B cell (primary cell): ENCODE measurements around the gene BTNL8. TPM values are rescaled to one million over a fixed set of nuclear protein-coding genes. Genes with fewer than 3 reads are reported as not detected.

ENCODE experiments used
- ATAC-seq: fragments of 200-7000 bp; cut with Tn5 transposase; one replicate; pipeline ENCODE4 v1.10.0; 2021; ENCODE audit warnings: low read depth, mild to moderate bottlenecking, moderate number of reproducible peaks, moderate library complexity
- CTCF ChIA-PET: fragments of 350-600 bp; sonication (Branson Sonifier 250); formaldehyde crosslinking; loops from one replicate; lab custom pipeline; 2021; ENCODE audit warnings: antibody characterized with exemption, inconsistent platforms; lab: Charles Lee
- POLR2A ChIA-PET: fragments of 350-600 bp; sonication (Branson Sonifier 250); formaldehyde crosslinking; loops from one replicate; lab custom pipeline; 2021; ENCODE audit warnings: antibody characterized with exemption; lab: Charles Lee
- DNase-seq: peaks from one replicate; pipeline ENCODE4 v3.0.0; 2013
- H2AFZ ChIP-seq: 2 replicates; pipeline ENCODE4 v1.6.1; 2012; ENCODE audit warnings: mild to moderate bottlenecking, low read depth, low read length; ENCODE audit not compliant: insufficient read depth, poor library complexity, severe bottlenecking
- H3K27ac ChIP-seq, 2 donors: 1 replicate in 1 of 2; 2 replicates in 1 of 2; pipeline ENCODE4 v1.5.1; 2012 to 2013; ENCODE audit warnings: low read length in 2 of 2, mild to moderate bottlenecking in 2 of 2, moderate library complexity in 1 of 2
- H3K27me3 ChIP-seq, 4 experiments: fragments of 200-600 bp in 1 of 4; sonication (generic) in 1 of 4; replicated peaks in 1 of 4; 1 replicate in 2 of 4; 2 replicates in 2 of 4; pipeline versions ENCODE4 v1.6.1 to v1.7.0; 2013 to 2016; ENCODE audit warnings: low read length in 3 of 4, mild to moderate bottlenecking in 2 of 4, mixed read lengths in 1 of 4, moderate library complexity in 1 of 4; ENCODE audit not compliant: insufficient read depth in 4 of 4, control insufficient read depth in 3 of 4; ENCODE audit errors: control extremely low read depth in 1 of 4
- H3K36me3 ChIP-seq, 2 experiments: replicated peaks in 1 of 2; 1 replicate in 1 of 2; 2 replicates in 1 of 2; pipeline versions ENCODE4 v1.6.1 to v1.7.1; 2013; ENCODE audit warnings: low read length in 1 of 2; ENCODE audit not compliant: insufficient read depth in 2 of 2, control insufficient read depth in 1 of 2; ENCODE audit errors: control extremely low read depth in 1 of 2, extremely low read depth in 1 of 2
- H3K4me1 ChIP-seq, 2 donors: fragments of 200-600 bp in 1 of 2; sonication (generic) in 1 of 2; 1 replicate in 1 of 2; 2 replicates in 1 of 2; pipeline versions ENCODE4 v1.5.1 to v1.6.1; 2013 to 2017; ENCODE audit warnings: low read length in 2 of 2; ENCODE audit not compliant: control insufficient read depth in 2 of 2, insufficient read depth in 2 of 2
- H3K4me2 ChIP-seq: replicated peaks from 2 replicates; pipeline ENCODE3; 2012; ENCODE audit warnings: mild to moderate bottlenecking, low read depth, low read length; ENCODE audit not compliant: poor library complexity, severe bottlenecking
- H3K4me3 ChIP-seq, 5 experiments: fragments of 200-600 bp in 1 of 5; sonication (generic) in 1 of 5; 1 replicate in 3 of 5; 2 replicates in 2 of 5; pipeline versions ENCODE4 v1.5.1 to v1.7.0; 2011 to 2016; ENCODE audit warnings: low read length in 4 of 5, mild to moderate bottlenecking in 4 of 5, low read depth in 2 of 5, control low read depth in 1 of 5, moderate library complexity in 1 of 5; ENCODE audit not compliant: insufficient read depth in 1 of 5; ENCODE audit errors: control extremely low read depth in 1 of 5, extremely low read depth in 1 of 5
- H3K79me2 ChIP-seq: fragments of 200-600 bp; sonication (generic); one replicate; pipeline ENCODE4 v1.6.0; 2016; ENCODE audit warnings: low read length; ENCODE audit not compliant: control insufficient read depth, insufficient read depth
- H3K9ac ChIP-seq: fragments of 200-600 bp; sonication (generic); 2 replicates; pipeline ENCODE4 v1.6.1; 2017; ENCODE audit warnings: mild to moderate bottlenecking, low read length, moderate library complexity
- H3K9me3 ChIP-seq, 3 donors: one replicate each; pipeline versions ENCODE4 v1.6.1 to v1.7.1; 2013; ENCODE audit warnings: low read length in 2 of 3; ENCODE audit not compliant: control insufficient read depth in 2 of 3, insufficient read depth in 1 of 3; ENCODE audit errors: control extremely low read depth in 1 of 3
- H4K20me1 ChIP-seq: 2 replicates; pipeline ENCODE4 v1.6.0; 2012; ENCODE audit warnings: mild to moderate bottlenecking, low read length; ENCODE audit not compliant: insufficient read depth, control insufficient read depth, poor library complexity, severe bottlenecking
- H3K27ac Mint-ChIP-seq: one replicate; pipeline ENCODE4 v1.8.0; 2021; ENCODE audit warnings: mixed read lengths
- H3K27me3 Mint-ChIP-seq: one replicate; pipeline ENCODE4 v1.8.0; 2021; ENCODE audit warnings: mixed read lengths
- H3K4me1 Mint-ChIP-seq: one replicate; pipeline ENCODE4 v1.8.0; 2021; ENCODE audit warnings: mixed read lengths
- H3K4me3 Mint-ChIP-seq: one replicate; pipeline ENCODE4 v1.8.0; 2021; ENCODE audit warnings: mixed read lengths
- H3K9me3 Mint-ChIP-seq: one replicate; pipeline ENCODE4 v1.8.0; 2022; ENCODE audit warnings: mixed read lengths; ENCODE audit not compliant: insufficient read depth
- EZH2 ChIP-seq: IDR thresholded peaks from 2 replicates; pipeline ENCODE4 v1.6.1; 2012; ENCODE audit warnings: borderline replicate concordance, low read depth, mild to moderate bottlenecking, moderate library complexity, low read length; ENCODE audit not compliant: insufficient read depth, poor library complexity, severe bottlenecking
- WGBS: methylation state at CpG from one replicate; pipeline ENCODE4 v1.1.5; 2013; ENCODE audit warnings: missing lambda C conversion rate; ENCODE audit not compliant: insufficient coverage; 5-methylcytosine and 5-hydroxymethylcytosine counted together
- intact Hi-C: fragments of 100-400 bp; cut with micrococcal nuclease; formaldehyde crosslinking; loops from one replicate; pipeline ENCODE4 v1.10.0; 2022
- polyA minus RNA-seq: library from RNA; depleted of rRNA, polyadenylated mRNA; stranded (reverse); fragments of >200 nt; gene quantifications from 2 replicates; pipeline ENCODE4 v1.2.3, GENCODE V29; 2012
- polyA plus RNA-seq: library from polyadenylated mRNA; depleted of rRNA; stranded (reverse); fragments of >200 nt; gene quantifications from 2 replicates; pipeline ENCODE4 v1.2.3, GENCODE V29; 2012
- total RNA-seq, 2 donors: library from RNA; stranded (reverse); fragments of 120-200 nt in 1 of 2; gene quantifications; 1 replicate in 1 of 2; 2 replicates in 1 of 2; pipeline versions ENCODE4 v1.2.3 to v1.2.4, GENCODE V29; 2013 to 2022
- TF ChIP-seq, protein P1 (sequence below): fragments of 200-600 bp; IDR thresholded peaks from one replicate; pipeline ENCODE4 v1.8.0; 2022; ENCODE audit warnings: antibody characterized with exemption, mild to moderate bottlenecking

Gene BTNL8, protein sequence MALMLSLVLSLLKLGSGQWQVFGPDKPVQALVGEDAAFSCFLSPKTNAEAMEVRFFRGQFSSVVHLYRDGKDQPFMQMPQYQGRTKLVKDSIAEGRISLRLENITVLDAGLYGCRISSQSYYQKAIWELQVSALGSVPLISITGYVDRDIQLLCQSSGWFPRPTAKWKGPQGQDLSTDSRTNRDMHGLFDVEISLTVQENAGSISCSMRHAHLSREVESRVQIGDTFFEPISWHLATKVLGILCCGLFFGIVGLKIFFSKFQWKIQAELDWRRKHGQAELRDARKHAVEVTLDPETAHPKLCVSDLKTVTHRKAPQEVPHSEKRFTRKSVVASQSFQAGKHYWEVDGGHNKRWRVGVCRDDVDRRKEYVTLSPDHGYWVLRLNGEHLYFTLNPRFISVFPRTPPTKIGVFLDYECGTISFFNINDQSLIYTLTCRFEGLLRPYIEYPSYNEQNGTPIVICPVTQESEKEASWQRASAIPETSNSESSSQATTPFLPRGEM
- total RNA-seq: not detected in 2 replicates
- not detected for total RNA-seq (2013)
- not detected in 2 replicates for polyA plus RNA-seq
- not detected in 2 replicates for polyA minus RNA-seq

DNA sequence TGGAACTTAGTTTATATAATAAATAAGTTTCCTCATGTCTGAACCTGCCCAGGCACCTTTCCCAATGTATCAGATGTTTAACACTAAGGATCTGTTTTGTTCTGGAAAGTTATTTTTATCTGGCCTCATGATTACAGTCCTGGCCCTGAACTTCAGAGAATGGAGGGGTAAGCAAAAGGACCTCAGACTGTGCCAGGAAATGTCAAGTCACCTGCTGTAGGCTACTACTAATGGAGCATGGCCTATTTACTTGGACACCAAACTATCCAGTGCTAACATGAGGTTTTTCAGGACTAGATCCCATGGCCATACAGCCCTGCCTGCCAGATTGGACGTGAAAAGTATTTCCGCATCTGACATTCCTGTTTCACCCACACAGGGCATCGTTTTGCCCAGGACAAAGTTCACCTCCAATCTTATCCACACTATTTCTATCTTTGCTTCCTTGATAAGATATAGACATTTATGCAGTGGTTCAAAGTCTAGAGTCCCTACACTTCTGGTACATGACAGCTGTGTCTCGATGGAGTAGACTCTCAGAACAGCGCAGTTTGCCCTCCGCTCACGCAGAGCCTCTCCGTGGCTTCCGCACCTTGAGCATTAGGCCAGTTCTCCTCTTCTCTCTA, at the start of gene BTNL8:
Gene BTNL8 (plus strand): TSS at position 539 of the 626 bp plus-strand sequence. CDS start 152 bp downstream, outside the sequence.
- Histone ChIP-seq H3K79me2 (no peaks in the 10 kb centered on the region), H3K9me3 (peaks cover 0 to 7% (median 0%) of the 10 kb centered on the region in 3 donors), H3K9ac (no peak within 1 kb of the TSS), H3K27me3 (peaks cover 0 to 3% (median 0%) of the 10 kb centered on the region in 4 experiments), H3K27ac (no peak within 1 kb of the TSS), H3K4me3 (no peak within 1 kb of the TSS), H2AFZ (no peak within 1 kb of the TSS), H4K20me1 (no peaks in the 10 kb centered on the region), H3K4me2 (no peak within 1 kb of the TSS), H3K36me3 (no peaks in the 10 kb centered on the region), H3K4me1 (no peaks in the 10 kb centered on the region)
- WGBS: 94% methylated on average over 9 of the region's 9 CpGs
- DNase-seq: no peak
- peaks cover 2% of the 10 kb centered on the region for H3K27me3 Mint-ChIP-seq
- TF ChIP-seq, protein P1, sequence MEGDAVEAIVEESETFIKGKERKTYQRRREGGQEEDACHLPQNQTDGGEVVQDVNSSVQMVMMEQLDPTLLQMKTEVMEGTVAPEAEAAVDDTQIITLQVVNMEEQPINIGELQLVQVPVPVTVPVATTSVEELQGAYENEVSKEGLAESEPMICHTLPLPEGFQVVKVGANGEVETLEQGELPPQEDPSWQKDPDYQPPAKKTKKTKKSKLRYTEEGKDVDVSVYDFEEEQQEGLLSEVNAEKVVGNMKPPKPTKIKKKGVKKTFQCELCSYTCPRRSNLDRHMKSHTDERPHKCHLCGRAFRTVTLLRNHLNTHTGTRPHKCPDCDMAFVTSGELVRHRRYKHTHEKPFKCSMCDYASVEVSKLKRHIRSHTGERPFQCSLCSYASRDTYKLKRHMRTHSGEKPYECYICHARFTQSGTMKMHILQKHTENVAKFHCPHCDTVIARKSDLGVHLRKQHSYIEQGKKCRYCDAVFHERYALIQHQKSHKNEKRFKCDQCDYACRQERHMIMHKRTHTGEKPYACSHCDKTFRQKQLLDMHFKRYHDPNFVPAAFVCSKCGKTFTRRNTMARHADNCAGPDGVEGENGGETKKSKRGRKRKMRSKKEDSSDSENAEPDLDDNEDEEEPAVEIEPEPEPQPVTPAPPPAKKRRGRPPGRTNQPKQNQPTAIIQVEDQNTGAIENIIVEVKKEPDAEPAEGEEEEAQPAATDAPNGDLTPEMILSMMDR: no peak
- TF ChIP-seq EZH2: no peak
- intact Hi-C loops: no loop called here
- CTCF ChIA-PET: no interaction called here
- no peak within 1 kb of the TSS for H3K27ac Mint-ChIP-seq
- H3K4me1 Mint-ChIP-seq: peaks cover 2% of the 10 kb centered on the region
- no peak within 1 kb of the TSS for H3K4me3 Mint-ChIP-seq
- POLR2A ChIA-PET: no interaction called here
- no peak for ATAC-seq
- no peaks in the 10 kb centered on the region for H3K9me3 Mint-ChIP-seq
